ENCODE results near the gene FLVCR2.
A peak's percentile ranks its signal among the peaks of the same experiment; 100 is the strongest.

FLVCR2 gene, protein sequence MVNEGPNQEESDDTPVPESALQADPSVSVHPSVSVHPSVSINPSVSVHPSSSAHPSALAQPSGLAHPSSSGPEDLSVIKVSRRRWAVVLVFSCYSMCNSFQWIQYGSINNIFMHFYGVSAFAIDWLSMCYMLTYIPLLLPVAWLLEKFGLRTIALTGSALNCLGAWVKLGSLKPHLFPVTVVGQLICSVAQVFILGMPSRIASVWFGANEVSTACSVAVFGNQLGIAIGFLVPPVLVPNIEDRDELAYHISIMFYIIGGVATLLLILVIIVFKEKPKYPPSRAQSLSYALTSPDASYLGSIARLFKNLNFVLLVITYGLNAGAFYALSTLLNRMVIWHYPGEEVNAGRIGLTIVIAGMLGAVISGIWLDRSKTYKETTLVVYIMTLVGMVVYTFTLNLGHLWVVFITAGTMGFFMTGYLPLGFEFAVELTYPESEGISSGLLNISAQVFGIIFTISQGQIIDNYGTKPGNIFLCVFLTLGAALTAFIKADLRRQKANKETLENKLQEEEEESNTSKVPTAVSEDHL

GRCh38 chr14:75578102-75578785 lies at the start of gene FLVCR2:
TSS of gene FLVCR2 (plus strand) at chr14:75578620. CDS start at chr14:75578973, 353 bp downstream.
- DNase-seq = peak; percentile 66

DNA sequence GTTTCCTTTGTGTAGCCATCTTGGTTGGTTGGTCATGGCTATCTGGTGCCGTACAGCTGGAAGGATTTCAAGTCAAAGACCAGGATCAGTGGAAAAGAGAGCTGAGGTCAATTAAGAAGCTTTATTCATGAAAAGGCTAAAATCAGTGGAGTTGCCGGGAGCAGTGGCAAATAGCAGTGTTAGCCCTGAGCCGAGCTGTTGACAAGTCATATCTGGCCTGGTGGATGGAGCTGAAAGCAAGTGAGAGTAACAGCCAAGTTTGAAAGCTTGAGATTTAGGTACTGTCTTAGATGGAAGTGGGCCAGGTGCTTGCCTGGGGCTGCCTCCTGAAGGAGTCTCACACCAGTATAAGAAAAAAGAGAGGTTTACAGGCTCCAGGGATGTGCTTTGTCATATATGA lies 47.2 kb upstream of the FLVCR2 start:
- DNase-seq = no peak

DNA sequence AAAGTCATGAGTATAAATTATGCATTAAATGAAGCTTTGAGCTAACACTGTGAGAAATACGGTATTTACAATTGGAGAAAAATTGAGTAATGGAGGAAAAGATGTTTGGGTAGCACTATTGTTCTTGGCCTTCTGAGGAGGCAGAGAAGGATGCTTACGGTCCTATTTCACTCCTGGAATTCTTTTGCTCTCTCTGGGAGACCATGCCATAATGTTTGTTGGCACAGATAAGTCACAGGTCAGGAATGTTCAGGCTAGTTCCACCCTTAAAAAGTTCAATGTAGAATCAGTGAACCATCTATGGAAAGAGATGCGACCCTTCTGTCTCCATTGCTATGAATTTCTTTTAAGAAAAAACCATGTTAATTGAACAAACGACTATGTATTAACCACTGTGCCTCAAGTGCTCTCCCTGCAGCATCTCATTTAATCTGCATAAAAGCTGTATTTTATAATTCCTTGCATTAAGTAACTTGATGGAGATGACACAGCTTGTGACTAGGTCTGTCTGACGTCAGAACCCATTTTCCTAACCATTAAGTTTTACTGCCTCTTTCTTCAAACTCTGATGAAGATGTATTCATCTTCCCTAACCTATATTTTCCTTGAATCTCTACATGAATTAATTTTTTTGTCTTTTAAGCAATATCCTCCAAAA lies 46.6 kb upstream of the FLVCR2 start:
- no peak for DNase-seq

DNA sequence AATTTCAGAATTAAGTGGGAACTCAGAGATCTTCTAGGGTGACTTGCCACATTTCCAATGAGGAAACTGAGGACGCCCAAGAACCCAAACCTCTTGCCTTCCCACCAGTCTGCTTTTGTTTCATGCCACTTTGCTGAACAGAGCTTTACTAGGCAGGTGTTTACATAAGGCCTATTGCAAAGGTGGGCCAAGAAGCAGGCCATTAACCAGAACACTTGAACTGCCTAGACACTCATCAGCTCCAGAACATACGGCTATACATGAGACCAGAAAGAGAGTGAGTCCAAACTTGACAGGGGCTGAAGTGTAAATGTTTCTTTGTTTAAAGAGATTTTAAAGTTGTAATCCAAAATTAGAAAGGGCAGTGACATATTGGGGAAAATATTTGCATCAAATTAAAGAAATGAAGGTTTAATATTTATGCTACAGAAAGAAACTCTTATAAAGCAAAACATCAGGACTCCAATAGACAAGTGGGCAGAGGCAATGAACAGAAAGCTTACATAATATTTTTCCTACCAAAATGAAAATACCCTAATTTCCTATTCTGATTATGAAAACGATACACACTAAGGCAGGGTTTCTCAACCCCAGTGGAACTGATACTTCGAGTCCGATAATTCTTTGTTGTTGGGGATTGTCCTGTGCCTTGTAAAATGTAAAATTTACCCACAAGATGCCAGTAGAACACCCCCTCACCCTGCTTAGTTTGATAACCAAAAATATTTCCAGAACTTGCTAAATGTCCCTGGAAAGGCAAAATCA lies 44.4 kb upstream of the FLVCR2 start:
- DNase-seq = no peak

DNA sequence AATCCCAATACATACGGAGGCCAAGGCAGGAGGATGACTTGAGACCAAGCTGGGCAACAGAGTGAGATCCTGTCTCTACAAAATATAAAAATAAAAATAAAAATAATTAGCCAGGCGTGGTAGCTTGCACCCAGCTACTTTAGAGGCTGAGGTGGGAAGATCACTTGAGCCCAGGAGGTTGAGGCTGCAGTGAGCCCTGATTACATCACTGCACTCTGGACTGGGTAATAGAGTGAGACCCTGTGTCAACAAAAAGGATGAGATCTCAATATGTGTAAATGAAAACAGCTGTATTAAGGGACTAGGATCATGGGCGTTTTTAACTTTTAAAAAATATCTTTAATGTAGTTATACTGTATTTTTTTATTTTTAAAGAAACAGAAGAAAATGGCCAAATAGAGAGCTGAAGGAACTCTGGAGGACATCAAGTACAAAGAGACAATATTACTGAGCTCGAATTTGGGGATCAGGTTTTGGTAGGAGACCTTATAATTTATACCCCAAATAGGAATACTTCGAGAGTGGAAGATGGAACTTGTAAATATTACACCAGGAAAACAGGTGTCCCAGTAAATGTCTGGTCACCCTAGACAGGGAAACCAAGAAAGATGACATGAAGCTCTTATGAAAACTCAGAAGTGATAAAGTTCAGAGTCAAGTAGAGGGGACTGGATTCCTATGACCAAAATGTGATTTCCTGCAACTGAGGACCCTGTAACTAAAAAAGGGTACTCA lies 43.1 kb upstream of the FLVCR2 start:
- DNase-seq = no peak

DNA sequence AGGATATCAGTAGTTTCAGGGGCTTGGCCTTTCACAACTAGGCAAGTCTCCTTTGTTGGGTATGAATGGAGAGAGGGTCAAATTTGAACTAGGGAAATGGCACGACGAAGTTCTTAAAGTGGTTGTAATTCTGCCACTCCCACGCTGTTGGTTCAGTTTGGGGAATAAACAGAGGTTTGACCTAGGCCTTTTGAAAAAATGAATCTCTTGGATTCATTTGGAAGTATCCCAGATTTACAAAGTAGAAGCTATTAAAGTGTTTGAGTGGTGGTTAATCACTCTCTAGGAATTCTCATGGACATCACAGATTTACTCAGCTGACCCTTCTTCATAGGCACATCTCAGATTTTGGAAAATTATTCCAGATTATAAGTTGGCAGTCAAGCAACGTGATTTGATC lies 41.3 kb upstream of the FLVCR2 start:
- no peak for DNase-seq

DNA sequence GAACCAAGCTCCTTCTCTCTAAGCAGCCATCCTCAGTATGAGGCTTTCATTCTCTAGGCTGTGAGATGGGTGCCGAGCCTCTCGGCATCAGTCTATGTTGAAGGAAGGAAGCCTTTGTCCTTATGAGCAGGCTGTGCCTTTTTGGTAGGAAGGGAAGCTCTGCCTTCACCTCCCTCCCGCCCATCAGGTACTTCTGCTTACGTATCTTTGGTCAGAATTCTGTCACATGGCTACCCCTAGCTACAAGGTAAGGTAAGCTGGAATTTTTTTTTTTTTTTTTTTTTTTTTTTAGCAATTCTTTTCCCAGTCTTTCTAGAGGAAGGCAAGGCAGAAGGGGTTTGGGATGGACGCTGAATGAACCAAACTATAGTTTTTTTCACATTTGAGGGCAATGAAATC lies 39.3 kb upstream of the FLVCR2 start:
- no peak for DNase-seq

- peak; percentile 51 for DNase-seq
Measured at GRCh38 chr14:75539561-75540478, 38.6 kb upstream of the FLVCR2 start.

GRCh38 chr14:75540479-75540851 lies 38.0 kb upstream of the FLVCR2 start:
- DNase-seq = no peak

GRCh38 chr14:75542588-75543091 lies 35.8 kb upstream of the FLVCR2 start:
- DNase-seq = peak; percentile 86

- DNase-seq = no peak
Measured at GRCh38 chr14:75543253-75543652, 35.2 kb upstream of the FLVCR2 start.

DNA sequence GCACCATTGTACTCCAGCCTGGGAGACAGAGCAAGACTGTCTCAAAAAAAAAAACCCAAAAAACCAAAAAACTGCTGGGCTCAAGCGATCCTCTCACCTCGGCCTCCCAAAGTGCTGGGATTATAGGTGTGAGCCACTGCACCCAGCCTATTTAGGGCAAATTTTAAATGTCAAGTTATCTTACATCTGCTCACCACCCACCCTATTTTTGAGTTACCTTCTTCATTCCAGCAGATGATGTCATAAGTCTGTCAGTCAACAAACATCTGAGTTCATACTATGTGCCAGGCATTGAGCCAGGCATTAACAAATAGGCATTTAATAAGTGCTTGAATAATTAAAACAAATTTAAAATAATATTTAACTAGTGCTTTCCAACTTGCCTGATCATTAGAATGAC lies 34.6 kb upstream of the FLVCR2 start:
- DNase-seq = no peak

- DNase-seq = no peak
Measured at GRCh38 chr14:75545907-75546306, 32.5 kb upstream of the FLVCR2 start.

DNA sequence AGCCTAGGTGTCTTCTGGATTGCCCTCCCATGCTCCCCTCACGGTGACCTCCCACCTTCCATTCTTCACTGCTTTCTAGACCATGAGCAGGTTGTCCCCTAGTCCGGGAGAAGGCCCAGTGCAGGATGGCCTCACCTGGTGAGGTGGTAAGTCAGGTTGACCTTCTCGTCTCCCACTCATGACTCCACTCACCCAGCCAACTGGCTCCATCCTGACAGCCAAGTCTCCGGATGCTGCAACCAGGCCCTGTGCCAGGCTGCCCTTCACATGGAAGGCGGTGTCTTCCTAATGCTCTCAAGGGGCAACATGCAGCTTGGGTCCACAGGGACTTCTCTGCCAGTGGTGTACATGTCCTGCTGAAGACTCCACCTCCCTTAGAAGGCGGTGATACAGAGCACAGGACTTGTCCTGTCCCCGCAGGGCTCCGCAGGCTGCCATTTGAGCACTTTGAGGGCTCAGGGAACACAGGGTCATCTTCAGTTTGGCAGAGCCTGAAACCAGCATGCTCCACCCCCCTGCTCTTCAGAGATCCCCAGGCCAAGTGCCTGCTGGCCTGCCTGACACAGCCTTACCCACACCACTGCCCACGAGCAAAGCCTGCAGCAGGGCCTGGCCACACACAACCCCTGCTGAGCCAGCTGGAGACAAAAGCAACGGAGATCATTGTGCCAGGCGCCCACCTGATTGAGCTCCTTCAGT lies 30.7 kb upstream of the FLVCR2 start:
- DNase-seq = no peak

DNA sequence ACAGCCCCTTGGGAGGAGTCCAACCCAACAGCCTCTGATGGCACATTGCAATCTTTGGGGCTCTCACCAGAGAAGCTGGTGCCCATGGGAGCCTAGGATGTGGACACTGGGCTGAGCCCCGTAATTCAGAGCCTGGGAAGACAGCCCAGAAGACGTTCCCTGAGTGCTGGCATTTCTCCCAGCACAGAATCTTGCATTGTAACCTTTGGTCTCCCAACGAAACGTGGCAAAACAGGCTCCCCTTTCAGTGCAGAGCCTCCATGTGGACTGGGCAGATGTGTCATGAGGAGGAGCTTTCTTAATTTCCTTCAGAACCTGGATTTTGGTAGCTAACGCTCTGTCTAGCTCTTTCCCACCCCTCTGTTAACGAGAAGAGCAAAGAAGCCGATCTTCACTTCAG lies 29.9 kb upstream of the FLVCR2 start:
- no peak for DNase-seq

DNA sequence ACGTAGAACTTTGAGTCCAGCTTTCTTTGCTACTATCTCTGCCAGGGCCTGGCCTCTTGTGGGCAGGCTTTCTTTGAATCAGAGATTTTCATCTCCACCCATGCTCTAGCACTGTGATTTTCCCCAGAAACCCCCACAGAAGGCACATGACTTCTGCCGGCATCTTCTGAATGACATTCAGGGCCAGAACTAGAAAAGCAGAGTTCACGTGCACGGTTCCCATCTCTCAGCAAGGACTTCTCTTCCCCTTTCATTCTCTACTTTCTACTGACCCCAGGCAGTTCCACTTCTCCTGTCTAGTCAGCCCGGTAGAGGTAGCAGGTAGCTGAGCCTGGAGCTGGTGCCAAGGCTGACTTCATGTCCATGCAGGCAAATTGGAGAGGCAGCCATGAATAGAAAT lies 29.3 kb upstream of the FLVCR2 start:
- peak; percentile 18 for DNase-seq

- no peak for DNase-seq
Measured at GRCh38 chr14:75551021-75551420, 27.4 kb upstream of the FLVCR2 start.

DNA sequence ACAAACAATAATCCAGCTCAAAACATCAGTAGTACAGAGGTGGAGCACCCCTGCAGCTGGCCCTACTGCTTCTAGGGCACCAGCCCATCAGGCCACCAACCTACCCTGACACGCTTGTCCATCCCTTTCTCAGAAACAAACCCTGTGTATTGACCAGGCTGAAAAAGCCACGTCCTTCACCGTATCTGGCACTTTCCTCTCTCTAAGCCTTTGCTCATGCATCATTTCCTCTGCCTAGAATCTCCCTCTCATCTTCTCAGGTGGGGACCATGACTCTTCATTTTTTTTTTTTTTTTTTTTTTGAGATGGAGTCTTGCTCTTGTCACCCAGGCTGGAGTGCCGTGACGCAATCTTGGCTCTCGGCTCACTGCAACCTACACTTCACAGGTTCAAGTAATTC lies 25.3 kb upstream of the FLVCR2 start:
- no peak for DNase-seq

GRCh38 chr14:75553761-75554364 lies 24.6 kb upstream of the FLVCR2 start:
- no peak for DNase-seq

DNA sequence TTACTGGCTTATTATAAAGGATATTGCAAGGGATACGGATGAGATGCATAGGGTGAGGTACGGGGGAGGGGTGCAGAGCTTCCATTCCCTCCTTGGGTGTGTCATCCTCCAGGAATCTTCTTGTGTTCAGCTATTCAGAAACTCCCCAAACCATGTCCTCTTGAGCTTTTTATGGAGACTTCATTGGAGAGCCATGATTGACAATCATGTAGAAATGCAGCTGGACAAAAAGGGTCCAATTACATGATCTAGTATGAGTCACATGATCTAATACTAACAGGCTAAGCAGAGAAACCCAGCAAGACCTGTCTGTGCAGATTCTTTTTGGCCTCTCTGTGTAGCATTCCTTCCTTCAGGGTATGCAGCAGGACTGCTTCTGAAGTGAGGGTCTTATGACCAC lies 23.9 kb upstream of the FLVCR2 start:
- DNase-seq = no peak

Measured in stimulated activated naive CD4-positive, alpha-beta T cell treated with Interleukin-2 at 50 U/mL for 16 hours (primary cell).